ENCODE measurements around the gene SH3D19.

- TF ChIP-seq CTCF (IDR thresholded peaks at IDR 0.05) (no peak), POLR2A (IDR thresholded peaks at IDR 0.05) (no peak), EP300 (IDR thresholded peaks at IDR 0.05) (no peak)
These were observed 31.1 kb upstream of the SH3D19 start for GRCh38 chr4:151356510-151356909.

All from tibial nerve (tissue), 4 donors.